Measurements from ENCODE around the gene LMO4. TPM values are rescaled to one million over a fixed set of nuclear protein-coding genes. Genes with fewer than 3 reads are reported as not detected.

Gene LMO4
- total RNA-seq, 4 donors from 2014 or later: 48.8 to 67.1 (median 52.2) TPM

- DNase-seq (ENCODE audit: low spot score in 2 of 2): no peak
- TF ChIP-seq EP300 (IDR thresholded peaks at IDR 0.05): no peak
- TF ChIP-seq POLR2AphosphoS5 (IDR thresholded peaks at IDR 0.05): no peak
- TF ChIP-seq, protein P1, sequence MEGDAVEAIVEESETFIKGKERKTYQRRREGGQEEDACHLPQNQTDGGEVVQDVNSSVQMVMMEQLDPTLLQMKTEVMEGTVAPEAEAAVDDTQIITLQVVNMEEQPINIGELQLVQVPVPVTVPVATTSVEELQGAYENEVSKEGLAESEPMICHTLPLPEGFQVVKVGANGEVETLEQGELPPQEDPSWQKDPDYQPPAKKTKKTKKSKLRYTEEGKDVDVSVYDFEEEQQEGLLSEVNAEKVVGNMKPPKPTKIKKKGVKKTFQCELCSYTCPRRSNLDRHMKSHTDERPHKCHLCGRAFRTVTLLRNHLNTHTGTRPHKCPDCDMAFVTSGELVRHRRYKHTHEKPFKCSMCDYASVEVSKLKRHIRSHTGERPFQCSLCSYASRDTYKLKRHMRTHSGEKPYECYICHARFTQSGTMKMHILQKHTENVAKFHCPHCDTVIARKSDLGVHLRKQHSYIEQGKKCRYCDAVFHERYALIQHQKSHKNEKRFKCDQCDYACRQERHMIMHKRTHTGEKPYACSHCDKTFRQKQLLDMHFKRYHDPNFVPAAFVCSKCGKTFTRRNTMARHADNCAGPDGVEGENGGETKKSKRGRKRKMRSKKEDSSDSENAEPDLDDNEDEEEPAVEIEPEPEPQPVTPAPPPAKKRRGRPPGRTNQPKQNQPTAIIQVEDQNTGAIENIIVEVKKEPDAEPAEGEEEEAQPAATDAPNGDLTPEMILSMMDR (IDR thresholded peaks at IDR 0.05): no peak
- no peak for TF ChIP-seq POLR2A (IDR thresholded peaks at IDR 0.05)
Measured at GRCh38 chr1:87348341-87349019, 19.8 kb downstream of the LMO4 start.

GRCh38 chr1:87349036-87349435 is 20.4 kb downstream of the LMO4 start:
- H3K9me3 ChIP-seq: no peaks in the 10 kb centered on the region
- 84% methylated on average over 2 of the region's 2 CpGs for WGBS
- TF ChIP-seq, protein P1 (IDR thresholded peaks at IDR 0.05): no peak
- TF ChIP-seq EP300 (IDR thresholded peaks at IDR 0.05) (no peak), POLR2A (IDR thresholded peaks at IDR 0.05) (no peak), POLR2AphosphoS5 (IDR thresholded peaks at IDR 0.05) (no peak)
- peaks cover 4% of the 10 kb centered on the region for H3K4me1 ChIP-seq
- no peak overlapping the region for H3K4me3 ChIP-seq
- no peak overlapping the region for H3K27ac ChIP-seq
- peaks cover 23% of the 10 kb centered on the region for H3K36me3 ChIP-seq
- no peaks in the 10 kb centered on the region for H3K27me3 ChIP-seq
- no peak for DNase-seq (ENCODE audit: low spot score in 2 of 2)

More at GRCh38 chr1:87348341-87349019, 19.8 kb downstream of the LMO4 start:
- H3K27ac ChIP-seq: no peak overlapping the region
- WGBS: 68% methylated on average over 7 of the region's 7 CpGs
- peaks cover 4% of the 10 kb centered on the region for H3K4me1 ChIP-seq
- H3K9me3 ChIP-seq: no peaks in the 10 kb centered on the region
- no peak overlapping the region for H3K4me3 ChIP-seq
- no peaks in the 10 kb centered on the region for H3K27me3 ChIP-seq
- peaks cover 29% of the 10 kb centered on the region for H3K36me3 ChIP-seq

DNA sequence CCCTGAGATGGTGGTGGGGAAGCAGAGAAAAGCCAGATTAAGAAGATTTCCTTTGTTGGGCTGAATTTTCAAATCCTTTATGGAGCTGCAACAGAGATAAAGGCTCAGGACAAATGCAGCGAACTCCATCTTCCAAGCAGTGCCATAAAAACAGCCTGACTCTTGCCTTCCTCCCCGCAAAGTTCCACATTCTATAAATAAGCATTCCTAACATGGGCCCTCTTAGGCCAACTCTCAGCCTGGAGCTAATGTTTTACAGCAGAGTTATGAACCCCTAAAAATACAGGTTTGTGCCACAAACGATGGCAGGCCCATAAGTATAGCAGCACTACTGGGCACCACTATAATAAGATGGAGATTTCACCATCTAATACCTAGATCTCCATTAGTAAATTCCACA is 27.2 kb downstream of the LMO4 start:
- TF ChIP-seq POLR2A (IDR thresholded peaks at IDR 0.05) (no peak), EP300 (IDR thresholded peaks at IDR 0.05) (no peak), POLR2AphosphoS5 (IDR thresholded peaks at IDR 0.05) (no peak)
- TF ChIP-seq, protein P1 (IDR thresholded peaks at IDR 0.05): no peak
- no peak overlapping the region for H3K27ac ChIP-seq
- no peaks in the 10 kb centered on the region for H3K36me3 ChIP-seq
- no peak overlapping the region for H3K4me3 ChIP-seq
- 87% methylated on average over 3 of the region's 3 CpGs for WGBS
- DNase-seq (ENCODE audit: low spot score in 2 of 2): no peak
- no peaks in the 10 kb centered on the region for H3K9me3 ChIP-seq
- H3K4me1 ChIP-seq: no peaks in the 10 kb centered on the region
- no peaks in the 10 kb centered on the region for H3K27me3 ChIP-seq

- 80% methylated on average over 5 of the region's 5 CpGs for WGBS
- no peaks in the 10 kb centered on the region for H3K4me1 ChIP-seq
- H3K9me3 ChIP-seq: no peaks in the 10 kb centered on the region
- DNase-seq (ENCODE audit: low spot score in 2 of 2): no peak
- H3K27ac ChIP-seq: no peak overlapping the region
- H3K4me3 ChIP-seq: no peak overlapping the region
- H3K36me3 ChIP-seq: no peaks in the 10 kb centered on the region
- H3K27me3 ChIP-seq: no peaks in the 10 kb centered on the region
- TF ChIP-seq POLR2AphosphoS5 (IDR thresholded peaks at IDR 0.05) (no peak), EP300 (IDR thresholded peaks at IDR 0.05) (no peak), POLR2A (IDR thresholded peaks at IDR 0.05) (no peak)
- TF ChIP-seq, protein P1 (IDR thresholded peaks at IDR 0.05): no peak
Measured at GRCh38 chr1:87356591-87356990, 27.9 kb downstream of the LMO4 start.

DNA sequence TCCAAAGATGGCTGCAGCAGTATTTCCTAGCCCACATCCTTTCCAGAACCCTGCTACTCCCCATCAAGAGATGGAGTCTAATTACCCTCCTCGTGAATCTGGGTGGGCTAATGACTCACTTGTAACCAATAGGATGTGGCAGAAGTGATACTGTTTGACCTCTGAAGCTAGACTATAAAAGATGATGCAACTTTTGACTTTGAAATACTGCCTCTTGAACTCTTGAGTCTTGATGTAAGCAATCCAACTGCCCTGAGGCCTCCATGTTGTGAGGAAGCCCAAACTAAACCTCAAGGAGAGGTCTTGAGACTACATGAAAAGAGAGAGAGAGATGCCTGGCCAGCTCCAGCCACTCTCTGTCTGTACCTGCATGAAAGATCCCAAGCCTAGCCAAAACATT is 29.5 kb downstream of the LMO4 start:
- Histone ChIP-seq H3K4me1 (no peaks in the 10 kb centered on the region), H3K27me3 (no peaks in the 10 kb centered on the region), H3K36me3 (no peaks in the 10 kb centered on the region), H3K9me3 (no peaks in the 10 kb centered on the region), H3K4me3 (no peak overlapping the region), H3K27ac (no peak overlapping the region)
- WGBS: 100% methylated on average over 1 of the region's 1 CpG
- DNase-seq (ENCODE audit: low spot score in 2 of 2): no peak
- TF ChIP-seq EP300 (IDR thresholded peaks at IDR 0.05) (no peak), POLR2AphosphoS5 (IDR thresholded peaks at IDR 0.05) (no peak), POLR2A (IDR thresholded peaks at IDR 0.05) (no peak)
- TF ChIP-seq, protein P1 (IDR thresholded peaks at IDR 0.05): no peak

Measured in suprapubic skin (tissue), 4 donors.